Measurements from ENCODE around the gene GBP2. TPM values are rescaled to one million over a fixed set of nuclear protein-coding genes. Genes with fewer than 3 reads are reported as not detected.

The GBP2 gene
- total and polyA plus RNA-seq, 9 of the 15 experiments (the other 6 are each of a cell fraction or from before 2014, with no cell fraction given) = 0.45 to 2.2 (median 0.69) TPM

DNA sequence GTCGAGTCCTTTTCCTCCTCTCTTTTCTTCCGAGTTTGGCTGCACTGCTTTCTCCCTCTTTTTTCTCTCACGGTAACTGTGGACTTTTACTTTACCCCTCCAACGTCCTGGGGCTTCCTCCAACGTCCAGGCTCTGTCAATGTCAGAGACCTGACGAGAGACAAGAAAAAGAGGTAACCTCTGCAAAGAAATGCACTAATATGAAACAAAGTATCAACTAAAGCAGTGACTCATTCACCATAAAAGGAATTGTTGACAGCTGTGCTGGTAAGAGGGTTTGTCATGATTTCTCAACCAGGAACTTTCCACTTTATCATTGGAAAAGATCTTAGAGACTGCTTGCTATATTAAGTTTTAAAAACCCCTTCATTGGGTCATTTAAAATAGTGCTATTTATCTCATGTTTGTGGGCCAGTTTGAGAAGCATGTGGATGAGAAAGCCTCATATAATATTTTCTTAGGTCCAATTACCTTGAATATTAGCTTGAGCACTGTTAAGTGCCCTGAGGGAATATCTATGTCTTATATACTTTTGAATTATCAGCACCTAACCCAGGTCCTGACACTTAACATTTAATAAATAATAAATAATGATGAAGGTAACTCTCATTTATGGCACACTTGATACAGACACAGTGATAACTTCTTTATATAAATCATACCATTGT lies at the start of gene GBP2 (continued):
- TF ChIP-seq ZFX (CRISPR knock-in tag; IDR thresholded peaks at IDR 0.05) = 0 out of 2 replicates have a peak, but pooled peaks have one; percentile 19
- no peak for TF ChIP-seq CBX3 (IDR thresholded peaks at IDR 0.05; ENCODE audit: borderline replicate concordance in 1 of 2, low read length in 2 of 2)
- no peak for TF ChIP-seq ZFP1 (CRISPR knock-in tag; IDR thresholded peaks at IDR 0.05)
- no peak for TF ChIP-seq GTF2A2 (tag; IDR thresholded peaks at IDR 0.05)
- no peak for TF ChIP-seq SOX6 (IDR thresholded peaks at IDR 0.05)
- peak; percentile 97 for TF ChIP-seq FOSL1 (tag; conservative IDR thresholded peaks at IDR 0.05)
- TF ChIP-seq, protein P1, sequence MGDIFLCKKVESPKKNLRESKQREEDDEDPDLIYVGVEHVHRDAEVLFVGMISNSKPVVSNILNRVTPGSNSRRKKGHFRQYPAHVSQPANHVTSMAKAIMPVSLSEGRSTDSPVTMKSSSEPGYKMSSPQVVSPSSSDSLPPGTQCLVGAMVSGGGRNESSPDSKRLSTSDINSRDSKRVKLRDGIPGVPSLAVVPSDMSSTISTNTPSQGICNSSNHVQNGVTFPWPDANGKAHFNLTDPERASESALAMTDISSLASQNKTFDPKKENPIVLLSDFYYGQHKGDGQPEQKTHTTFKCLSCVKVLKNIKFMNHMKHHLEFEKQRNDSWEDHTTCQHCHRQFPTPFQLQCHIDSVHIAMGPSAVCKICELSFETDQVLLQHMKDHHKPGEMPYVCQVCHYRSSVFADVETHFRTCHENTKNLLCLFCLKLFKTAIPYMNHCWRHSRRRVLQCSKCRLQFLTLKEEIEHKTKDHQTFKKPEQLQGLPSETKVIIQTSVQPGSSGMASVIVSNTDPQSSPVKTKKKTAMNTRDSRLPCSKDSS (IDR thresholded peaks at IDR 0.05; ENCODE audit: low read depth, partially characterized antibody) = no peak
- TF ChIP-seq JUN (IDR thresholded peaks at IDR 0.05; ENCODE audit: borderline replicate concordance, low read depth, low read length) = peak; percentile 59
- TF ChIP-seq JUN (CRISPR knock-in tag; IDR thresholded peaks at IDR 0.05; ENCODE audit: borderline replicate concordance) = no peak
- TF ChIP-seq ZBTB17 (CRISPR knock-in tag; IDR thresholded peaks at IDR 0.05) = 0 out of 2 replicates have a peak, but pooled peaks have one; percentile 40

DNA sequence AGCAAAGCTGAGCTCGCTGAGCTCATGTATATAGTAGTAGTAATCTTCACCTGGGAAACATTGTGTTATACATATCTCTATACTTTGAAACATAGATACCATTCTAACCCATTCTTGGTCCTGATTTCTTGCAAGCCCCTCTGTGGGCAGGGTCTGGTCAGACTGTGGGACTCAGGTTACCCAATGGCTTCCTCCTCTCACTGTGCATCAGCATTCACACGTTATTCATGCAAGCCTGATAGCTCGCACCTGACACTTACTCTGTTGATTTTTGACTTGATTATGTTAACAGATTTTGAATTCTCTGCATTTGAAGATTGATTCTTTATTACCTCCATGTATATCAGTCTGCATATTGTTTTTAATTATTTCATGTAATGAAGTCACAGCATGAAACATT lies 48.6 kb upstream of the GBP2 start:
- no peak overlapping the region for H2AFZ ChIP-seq (ENCODE audit: low read depth, low read length)
- CTCF ChIA-PET (ENCODE audit: low intra/inter-chr PET ratio) = no interaction called here
- no TSS peak for BruUV-seq (replicated peaks)
- no peaks in the 10 kb centered on the region for H3K9me3 ChIP-seq (replicated peaks; ENCODE audit: control insufficient read depth, insufficient read depth, low read depth, low read length)
- 0% methylated on average over 3 of the region's 3 CpGs for WGBS (ENCODE audit: insufficient coverage, low coverage, missing lambda C conversion rate)
- no peaks in the 10 kb centered on the region for H3K27me3 ChIP-seq (ENCODE audit: control insufficient read depth in 2 of 2, insufficient read depth in 2 of 2, low read length in 2 of 2)
- H4K20me1 ChIP-seq (replicated peaks; ENCODE audit: control insufficient read depth, insufficient read depth, low read length) = no peaks in the 10 kb centered on the region
- H3K9me1 ChIP-seq (ENCODE audit: control insufficient read depth, insufficient read depth, low read length) = no peaks in the 10 kb centered on the region
- in situ Hi-C loops (cut with MboI) = no loop called here
- no peak for DNase-seq (ENCODE audit: extremely low read depth in 1 of 4, low spot score in 3 of 4)
- intact Hi-C loops (cut with micrococcal nuclease) = no loop called here
- H3K4me2 ChIP-seq (ENCODE audit: insufficient read depth, low read length) = no peak overlapping the region
- no peaks in the 10 kb centered on the region for H3K4me1 ChIP-seq (replicated peaks in 1 of 2; ENCODE audit: control insufficient read depth in 2 of 2, insufficient read depth in 2 of 2, low read length in 2 of 2)
- POLR2A ChIA-PET = interaction anchor here (0.6 kb wide), 1 partner anchor 27 kb away, joined by 3 read pairs; no protein-coding TSS in a partner anchor
- H3K79me2 ChIP-seq (ENCODE audit: control insufficient read depth, insufficient read depth, low read length) = no peaks in the 10 kb centered on the region
- no peak for FAIRE-seq
- ATAC-seq = no peak
- H3K4me3 ChIP-seq = no peak overlapping the region
- no peaks in the 10 kb centered on the region for H3K36me3 ChIP-seq (ENCODE audit: control insufficient read depth, insufficient read depth, low read length)
- H3K27ac ChIP-seq (ENCODE audit: extremely low read depth, low read depth, low read length) = no peak overlapping the region
- H3K9ac ChIP-seq (ENCODE audit: insufficient read depth in 1 of 2, low read depth in 2 of 2, low read length in 2 of 2) = no peak overlapping the region
- TF ChIP-seq RNF2 (IDR thresholded peaks at IDR 0.05) (no peak), ZNF583 (CRISPR knock-in tag; IDR thresholded peaks at IDR 0.05) (no peak), FOXA1 (IDR thresholded peaks at IDR 0.05; ENCODE audit: borderline replicate concordance) (no peak), SMARCC2 (IDR thresholded peaks at IDR 0.05; ENCODE audit: low read depth) (no peak)
- TF ChIP-seq, protein P2, sequence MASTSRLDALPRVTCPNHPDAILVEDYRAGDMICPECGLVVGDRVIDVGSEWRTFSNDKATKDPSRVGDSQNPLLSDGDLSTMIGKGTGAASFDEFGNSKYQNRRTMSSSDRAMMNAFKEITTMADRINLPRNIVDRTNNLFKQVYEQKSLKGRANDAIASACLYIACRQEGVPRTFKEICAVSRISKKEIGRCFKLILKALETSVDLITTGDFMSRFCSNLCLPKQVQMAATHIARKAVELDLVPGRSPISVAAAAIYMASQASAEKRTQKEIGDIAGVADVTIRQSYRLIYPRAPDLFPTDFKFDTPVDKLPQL (IDR thresholded peaks at IDR 0.05; ENCODE audit: extremely low read depth, insufficient read length) = no peak

All from K562 (cell line).